WI38 (cell line): Measurements from ENCODE around the gene POC1B.

Experiments
- H3K4me3 ChIP-seq: 2 replicates; pipeline ENCODE4 v1.5.1; 2011; ENCODE audit warnings: low read depth, mild to moderate bottlenecking, control low read depth, low read length
- CTCF ChIP-seq: IDR thresholded peaks from 2 replicates; pipeline ENCODE4 v1.5.1; 2012; ENCODE audit warnings: low read depth, mild to moderate bottlenecking, control low read depth, low read length

POC1B gene

GRCh38 chr12:89539426-89540223, 13.8 kb upstream of the POC1B start:
- H3K4me3 ChIP-seq: no peak overlapping the region
- no peak for TF ChIP-seq CTCF

- H3K4me3 ChIP-seq: no peak overlapping the region
- no peak for TF ChIP-seq CTCF
These were observed 13.1 kb upstream of the POC1B start for GRCh38 chr12:89538897-89539296.

- no peak overlapping the region for H3K4me3 ChIP-seq
- TF ChIP-seq CTCF: no peak
These were observed 11.5 kb upstream of the POC1B start for GRCh38 chr12:89537389-89537788.

GRCh38 chr12:89529738-89530137, 3.9 kb upstream of the POC1B start:
- peak; percentile 33; the same call in 1 of the 2 replicates for TF ChIP-seq CTCF
- no peak overlapping the region for H3K4me3 ChIP-seq

- TF ChIP-seq CTCF: no peak
- no peak overlapping the region for H3K4me3 ChIP-seq
These were observed 2.6 kb upstream of the POC1B start for GRCh38 chr12:89528434-89528833.

- H3K4me3 ChIP-seq: peak overlapping the region; percentile 93
- TF ChIP-seq CTCF: no peak
These were observed 483 bp downstream of the POC1B start for GRCh38 chr12:89525305-89525823.

- TF ChIP-seq CTCF: peak; percentile 69
- H3K4me3 ChIP-seq: peak within 1 kb of the TSS; percentile 93
These were observed 1.1 kb downstream of the POC1B start, which contains the start of gene GALNT4 for GRCh38 chr12:89524541-89525304. TSS of gene GALNT4 (minus strand) at chr12:89524796. CDS start at chr12:89524549, 247 bp downstream.
